Tibial nerve (tissue), 3 donors: ENCODE measurements around the gene DNAJC13.

Experiments used
- CTCF ChIP-seq, 5 experiments: fragments of 200-600 bp in 3 of 5; fragments of 450-650 bp in 2 of 5; sonication (generic) in 3 of 5; IDR thresholded peaks; one replicate each; pipeline ENCODE4 v1.5.1; 2016 to 2019; ENCODE audit warnings: antibody characterized with exemption in 5 of 5, mild to moderate bottlenecking in 3 of 5, moderate library complexity in 2 of 5
- POLR2A ChIP-seq, 2 donors: fragments of 450-650 bp; IDR thresholded peaks; one replicate each; pipeline ENCODE4 v1.6.1; 2017; ENCODE audit warnings: antibody characterized with exemption in 2 of 2, mild to moderate bottlenecking in 2 of 2, moderate library complexity in 2 of 2

- TF ChIP-seq POLR2A (IDR thresholded peaks at IDR 0.05): no peak
- no peak for TF ChIP-seq CTCF (IDR thresholded peaks at IDR 0.05)
Observed at GRCh38 chr3:132414841-132415240, 2.5 kb upstream of the DNAJC13 start.
